LNCAP (cell line): ENCODE results near the gene DUSP22.

Experiments
- CTCF ChIP-seq: fragments of 450-650 bp; IDR thresholded peaks from 2 replicates; pipeline ENCODE4 v1.5.1; 2017; ENCODE audit warnings: mild to moderate bottlenecking

DUSP22 gene

GRCh38 chr6:355373-356208, 63.3 kb downstream of the DUSP22 start:
- TF ChIP-seq CTCF: no peak

GRCh38 chr6:356828-357251, 64.6 kb downstream of the DUSP22 start:
- TF ChIP-seq CTCF: no peak

GRCh38 chr6:357261-357790, 65.0 kb downstream of the DUSP22 start:
- TF ChIP-seq CTCF: no peak

- TF ChIP-seq CTCF: no peak
Observed at GRCh38 chr6:357791-358341, 65.6 kb downstream of the DUSP22 start.

GRCh38 chr6:358432-358831, 66.1 kb downstream of the DUSP22 start:
- TF ChIP-seq CTCF: no peak

GRCh38 chr6:358847-359246, 66.6 kb downstream of the DUSP22 start:
- no peak for TF ChIP-seq CTCF

- no peak for TF ChIP-seq CTCF
Observed at GRCh38 chr6:359261-360035, 67.2 kb downstream of the DUSP22 start.
